ENCODE measurements around the gene FABP2.
"Not testable (repeated sequence)": the region's sequence is repeated elsewhere in the genome, so short reads cannot be mapped to it uniquely, and the experiment has no call there.

- TF ChIP-seq CTCF (IDR thresholded peaks at IDR 0.05; ENCODE audit: low read length); EZH2 (optimal IDR thresholded peaks at IDR 0.05; ENCODE audit: low read depth, low read length); EZH2phosphoT487 (IDR thresholded peaks at IDR 0.05; ENCODE audit: low read length): not testable (repeated sequence)
Observed at GRCh38 chr4:119362413-119362812, 40.5 kb upstream of the FABP2 start.

Measured in MM.1S (cell line).